ENCODE results near the gene BTBD9. TPM values are rescaled to one million over a fixed set of nuclear protein-coding genes. Genes with fewer than 3 reads are reported as not detected.

Gene BTBD9
- total RNA-seq, 1 donor from 2014 or later: 23.0 TPM

- no peak for TF ChIP-seq CTCF (IDR thresholded peaks at IDR 0.05; ENCODE audit: unreplicated experiment)
- no peak for DNase-seq (ENCODE audit: low spot score in 2 of 2, unreplicated experiment in 2 of 2)
- Mint-ChIP-seq H3K36me3 (no peaks in the 10 kb centered on the region), H3K4me1 (peaks cover 10% of the 10 kb centered on the region), H3K27ac (no peak overlapping the region), H3K27me3 (ENCODE audit: low read depth) (no peaks in the 10 kb centered on the region), H3K9me3 (no peaks in the 10 kb centered on the region), H3K4me3 (no peak overlapping the region)
These were observed 312.9 kb downstream of the BTBD9 start for GRCh38 chr6:38326837-38327236.

DNA sequence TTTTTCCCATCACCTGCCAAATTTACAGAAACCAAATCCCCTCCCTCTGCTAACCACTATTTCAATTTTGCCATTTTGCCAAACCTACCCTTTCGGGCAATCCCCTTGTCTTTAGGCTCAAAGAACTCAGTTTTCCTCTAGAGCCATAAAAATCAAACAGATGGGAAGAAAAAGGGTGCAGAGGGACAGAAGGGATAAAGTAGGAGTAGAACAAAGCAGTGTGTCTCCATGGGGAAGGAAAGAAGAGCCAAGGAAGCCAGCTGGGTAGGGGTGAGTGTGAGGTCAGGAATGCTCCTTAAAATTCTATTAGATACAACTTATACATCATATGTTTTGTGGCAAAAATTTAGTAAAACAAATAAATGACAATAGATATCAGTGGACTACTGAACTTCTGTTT, 316.5 kb downstream of the BTBD9 start:
- Mint-ChIP-seq H3K9me3 (peaks cover 3% of the 10 kb centered on the region), H3K36me3 (no peaks in the 10 kb centered on the region), H3K27me3 (ENCODE audit: low read depth) (no peaks in the 10 kb centered on the region), H3K4me1 (peaks cover 23% of the 10 kb centered on the region), H3K27ac (no peak overlapping the region), H3K4me3 (no peak overlapping the region)
- no peak for TF ChIP-seq CTCF (IDR thresholded peaks at IDR 0.05; ENCODE audit: unreplicated experiment)
- no peak for DNase-seq (ENCODE audit: low spot score in 2 of 2, unreplicated experiment in 2 of 2)

DNA sequence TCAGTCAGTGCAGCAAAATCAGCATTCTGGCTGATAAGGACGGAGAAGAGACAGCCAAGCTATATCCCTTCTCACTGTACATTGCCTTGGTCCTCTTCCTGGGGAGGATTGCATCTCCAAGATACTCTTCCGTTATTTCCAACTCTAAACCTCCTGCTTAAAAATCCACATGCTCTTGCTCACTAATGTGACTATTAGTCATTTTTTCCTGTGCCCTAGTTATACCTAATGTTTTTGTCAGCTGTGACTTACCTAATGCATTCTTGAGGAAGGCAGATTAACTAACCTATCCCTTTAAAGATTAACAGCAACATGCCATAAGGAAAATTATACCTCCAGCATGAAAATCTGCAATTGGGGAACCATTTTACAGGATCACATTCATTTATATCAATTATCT, 317.6 kb downstream of the BTBD9 start:
- no peak overlapping the region for H3K27ac Mint-ChIP-seq
- DNase-seq (ENCODE audit: low spot score in 2 of 2, unreplicated experiment in 2 of 2): no peak
- no peaks in the 10 kb centered on the region for H3K27me3 Mint-ChIP-seq (ENCODE audit: low read depth)
- TF ChIP-seq CTCF (IDR thresholded peaks at IDR 0.05; ENCODE audit: unreplicated experiment): no peak
- no peak overlapping the region for H3K4me3 Mint-ChIP-seq
- peaks cover 23% of the 10 kb centered on the region for H3K4me1 Mint-ChIP-seq
- peaks cover 5% of the 10 kb centered on the region for H3K9me3 Mint-ChIP-seq
- no peaks in the 10 kb centered on the region for H3K36me3 Mint-ChIP-seq

DNA sequence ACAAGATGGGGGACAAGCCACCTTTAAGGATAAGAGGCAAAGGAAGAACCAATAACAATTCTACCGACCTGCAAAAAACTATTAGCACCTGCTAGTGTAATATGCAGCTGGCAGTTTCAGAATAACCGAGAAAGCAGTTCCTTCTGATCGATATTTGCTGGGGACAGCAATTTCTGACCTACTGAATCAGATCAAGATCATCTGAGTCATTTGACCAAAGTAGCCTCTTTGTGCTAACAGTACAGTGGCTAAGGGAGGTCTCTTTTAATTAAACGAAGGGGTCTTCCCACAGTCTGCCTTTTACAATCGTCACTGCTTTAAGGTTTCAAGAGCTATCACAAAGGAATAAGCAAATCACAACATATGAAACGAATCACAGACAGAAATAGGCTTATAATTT, 318.9 kb downstream of the BTBD9 start:
- Mint-ChIP-seq H3K4me1 (peaks cover 23% of the 10 kb centered on the region), H3K9me3 (peaks cover 5% of the 10 kb centered on the region)

DNA sequence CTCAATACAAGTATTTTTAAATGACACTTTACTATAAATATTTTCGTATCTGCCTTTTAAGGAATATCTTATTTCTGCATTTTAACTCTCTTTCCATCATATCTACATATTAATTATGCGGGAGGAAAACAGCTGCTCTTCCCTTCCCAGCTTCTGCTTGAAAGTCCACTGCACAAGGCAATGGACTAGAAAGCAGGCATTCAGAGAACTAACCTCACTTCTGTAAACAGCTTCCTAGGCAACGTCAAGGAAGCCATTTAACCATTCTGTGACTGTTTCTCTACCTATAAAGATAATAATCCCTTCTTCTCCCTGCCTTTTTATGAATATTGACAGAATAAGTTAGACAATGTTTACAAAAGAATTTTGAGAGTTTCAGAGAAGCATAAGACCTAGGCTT, 319.4 kb downstream of the BTBD9 start:
- Mint-ChIP-seq H3K27me3 (ENCODE audit: low read depth) (no peaks in the 10 kb centered on the region), H3K4me1 (peaks cover 23% of the 10 kb centered on the region), H3K4me3 (no peak overlapping the region), H3K9me3 (peaks cover 5% of the 10 kb centered on the region), H3K36me3 (no peaks in the 10 kb centered on the region), H3K27ac (no peak overlapping the region)
- DNase-seq (ENCODE audit: low spot score in 2 of 2, unreplicated experiment in 2 of 2): no peak
- no peak for TF ChIP-seq CTCF (IDR thresholded peaks at IDR 0.05; ENCODE audit: unreplicated experiment)

More for the DNA sequence above, 318.9 kb downstream of the BTBD9 start:
- no peak for DNase-seq (ENCODE audit: low spot score in 2 of 2, unreplicated experiment in 2 of 2)
- no peak for TF ChIP-seq CTCF (IDR thresholded peaks at IDR 0.05; ENCODE audit: unreplicated experiment)
- no peak overlapping the region for H3K4me3 Mint-ChIP-seq
- H3K27ac Mint-ChIP-seq: no peak overlapping the region
- H3K36me3 Mint-ChIP-seq: no peaks in the 10 kb centered on the region
- no peaks in the 10 kb centered on the region for H3K27me3 Mint-ChIP-seq (ENCODE audit: low read depth)

All from mesothelial cell of epicardium (in vitro differentiated cells).